Peyer's patch (tissue), 4 donors: ENCODE results near the gene SHANK2.

Experiments
- CTCF ChIP-seq, 6 experiments: fragments of 450-650 bp in 4 of 6; fragments of 200-600 bp in 2 of 6; sonication (generic) in 1 of 6; IDR thresholded peaks; one replicate each; pipeline ENCODE4 v1.5.1; 2017 to 2019; ENCODE audit warnings: antibody characterized with exemption in 6 of 6, mild to moderate bottlenecking in 3 of 6, moderate library complexity in 1 of 6
- POLR2A ChIP-seq, 2 donors: fragments of 450-650 bp; IDR thresholded peaks; one replicate each; pipeline ENCODE4 v1.5.1; 2017; ENCODE audit warnings: antibody characterized with exemption in 2 of 2, mild to moderate bottlenecking in 2 of 2, moderate library complexity in 2 of 2

DNA sequence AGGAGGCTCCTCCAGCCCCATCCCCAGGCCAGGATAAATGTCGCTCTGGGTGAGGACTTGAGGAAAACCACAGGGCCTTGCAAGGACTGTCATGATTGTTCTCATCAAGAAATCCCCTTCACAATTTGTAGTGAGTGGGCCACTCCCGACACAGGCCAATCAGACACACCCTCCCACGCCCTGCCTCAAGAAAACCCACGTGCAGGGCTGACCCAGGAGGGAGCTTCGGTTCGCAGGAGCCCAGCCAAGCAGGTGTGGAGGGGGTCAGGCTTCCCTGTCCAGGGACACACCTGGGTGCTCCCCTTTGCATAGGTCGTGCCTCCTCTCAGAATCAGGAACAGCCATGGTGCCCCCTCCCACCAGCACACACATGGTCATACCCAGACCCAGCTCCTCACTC, 43.2 kb downstream of the SHANK2 start:
- TF ChIP-seq CTCF (IDR thresholded peaks at IDR 0.05), result no peak
- TF ChIP-seq POLR2A (IDR thresholded peaks at IDR 0.05), result no peak
